HK-2 (cell line): ENCODE results near the gene IFIT2.

Source experiments
- DNase-seq: peaks from one replicate; pipeline ENCODE4 v3.0.0-alpha.2; 2018; ENCODE audit not compliant: unreplicated experiment

IFIT2 gene

GRCh38 chr10:89341649-89342048, 39.8 kb downstream of the IFIT2 start:
- no peak for DNase-seq

GRCh38 chr10:89342206-89342958, 40.5 kb downstream of the IFIT2 start:
- no peak for DNase-seq

GRCh38 chr10:89343089-89343767, 41.4 kb downstream of the IFIT2 start:
- DNase-seq = no peak

- no peak for DNase-seq
Measured at GRCh38 chr10:89344156-89344555, 42.3 kb downstream of the IFIT2 start.

GRCh38 chr10:89345367-89346000, 43.6 kb downstream of the IFIT2 start:
- DNase-seq = no peak

- DNase-seq = no peak
Measured at GRCh38 chr10:89346405-89347254, 44.8 kb downstream of the IFIT2 start.

- no peak for DNase-seq
Measured at GRCh38 chr10:89347701-89348457, 46.0 kb downstream of the IFIT2 start.

- DNase-seq = no peak
Measured at GRCh38 chr10:89348481-89348880, 46.6 kb downstream of the IFIT2 start.

- DNase-seq = no peak
Measured at GRCh38 chr10:89348975-89349374, 47.1 kb downstream of the IFIT2 start.

GRCh38 chr10:89350631-89351315, 48.9 kb downstream of the IFIT2 start:
- peak; percentile 50 for DNase-seq

GRCh38 chr10:89351412-89351779, 49.5 kb downstream of the IFIT2 start:
- DNase-seq = no peak

- peak; percentile 81 for DNase-seq
Measured at GRCh38 chr10:89351780-89352597, 50.1 kb downstream of the IFIT2 start.

GRCh38 chr10:89352802-89353201, 51.0 kb downstream of the IFIT2 start:
- DNase-seq = peak; percentile 18

GRCh38 chr10:89355394-89355931, 53.6 kb downstream of the IFIT2 start:
- DNase-seq = no peak

- no peak for DNase-seq
Measured at GRCh38 chr10:89357096-89357495, 55.2 kb downstream of the IFIT2 start.

GRCh38 chr10:89357975-89358374, 56.1 kb downstream of the IFIT2 start:
- no peak for DNase-seq
